HG03469 (cell line): ENCODE results near the gene FAM3D.
A peak's percentile ranks its signal among the peaks of the same experiment; 100 is the strongest.
"Not testable (repeated sequence)": the region's sequence is repeated elsewhere in the genome, so short reads cannot be mapped to it uniquely, and the experiment has no call there.

Source experiments
- ATAC-seq: cut with Tn5 transposase; IDR thresholded peaks from one replicate; pipeline ENCODE4 v1.9.1; 2021; ENCODE audit warnings: mild to moderate bottlenecking, moderate library complexity, moderate number of reproducible peaks; ENCODE audit not compliant: unreplicated experiment

FAM3D gene

DNA sequence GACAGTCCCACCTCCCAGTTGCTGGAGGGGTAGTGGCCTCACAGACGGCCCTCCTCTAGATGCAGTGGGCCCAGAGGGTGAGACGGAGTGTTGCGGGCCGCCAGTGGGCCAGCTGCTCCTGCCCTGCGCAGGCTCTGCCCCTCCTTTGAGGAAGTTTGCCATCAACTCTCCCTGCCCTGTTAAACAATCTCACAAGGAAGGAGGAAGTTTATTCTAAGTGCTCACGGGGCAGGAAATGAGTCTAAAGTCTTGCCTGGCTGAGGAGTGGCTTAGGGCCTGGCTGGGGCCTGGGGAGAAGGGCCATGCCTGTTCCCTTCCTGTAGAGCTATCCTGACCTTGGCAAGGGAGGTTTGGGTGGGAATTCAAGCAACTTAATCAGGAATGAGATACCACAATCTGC is at the start of gene FAM3D:
Gene FAM3D, minus strand, starts transcription at position 92 of the 400 bp plus-strand sequence. CDS start 11,211 bp downstream, outside the sequence.
- ATAC-seq = no peak

DNA sequence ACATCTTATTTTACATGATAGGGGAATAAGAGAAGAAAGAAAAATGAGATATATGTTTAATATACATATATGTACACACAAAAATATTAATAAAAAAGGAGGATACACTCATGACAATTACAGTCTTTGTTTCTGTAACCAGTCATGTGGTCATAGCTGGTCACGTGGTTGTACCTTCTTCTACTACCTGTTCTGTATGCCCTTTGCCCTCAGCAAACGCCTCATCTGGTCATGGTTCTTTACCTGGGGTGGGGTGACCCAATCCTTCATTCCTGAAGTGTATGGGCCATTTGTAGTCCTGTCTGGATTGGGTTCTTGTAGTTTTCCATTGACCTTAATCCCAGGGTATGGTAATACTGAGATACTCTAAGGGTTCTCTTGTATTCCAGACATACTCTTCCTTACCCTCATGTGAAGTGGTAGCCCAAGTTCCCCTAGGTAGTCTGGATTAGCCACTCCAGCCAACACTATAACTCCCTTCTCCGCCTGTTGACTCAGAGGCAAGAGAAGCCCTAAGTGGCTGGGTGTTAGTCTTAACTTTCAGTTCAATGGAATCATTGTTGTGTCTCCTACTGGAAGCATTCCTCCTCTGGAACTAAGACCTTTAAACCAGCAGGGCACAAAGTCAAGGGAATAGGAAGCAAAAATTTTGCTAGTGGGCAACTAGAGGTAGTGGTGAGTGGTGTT is 47.3 kb upstream of the FAM3D start:
- no peak for ATAC-seq

GRCh38 chr3:58711871-58712270 is 45.3 kb upstream of the FAM3D start:
- ATAC-seq = no peak

DNA sequence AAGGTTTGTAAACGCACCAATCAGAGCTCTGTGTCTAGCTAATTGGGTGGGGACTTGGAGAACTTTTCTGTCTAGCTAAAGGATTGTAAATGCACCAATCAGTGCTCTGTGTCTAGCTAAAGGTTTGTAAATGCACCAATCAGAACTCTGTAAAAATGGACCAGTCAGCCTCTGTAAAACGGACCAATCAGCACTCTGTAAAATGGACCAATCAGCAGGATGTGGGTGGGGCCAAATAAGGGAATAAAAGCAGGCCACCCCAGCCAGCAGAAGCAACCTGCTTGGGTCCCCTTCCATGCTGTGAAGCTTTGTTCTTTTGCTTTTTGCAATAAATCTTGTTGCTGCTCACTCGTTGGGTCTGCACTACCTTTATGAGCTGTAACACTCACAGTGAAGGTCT is 42.4 kb upstream of the FAM3D start:
- ATAC-seq = not testable (repeated sequence)

GRCh38 chr3:58708116-58708791 is 41.7 kb upstream of the FAM3D start:
- no peak for ATAC-seq

DNA sequence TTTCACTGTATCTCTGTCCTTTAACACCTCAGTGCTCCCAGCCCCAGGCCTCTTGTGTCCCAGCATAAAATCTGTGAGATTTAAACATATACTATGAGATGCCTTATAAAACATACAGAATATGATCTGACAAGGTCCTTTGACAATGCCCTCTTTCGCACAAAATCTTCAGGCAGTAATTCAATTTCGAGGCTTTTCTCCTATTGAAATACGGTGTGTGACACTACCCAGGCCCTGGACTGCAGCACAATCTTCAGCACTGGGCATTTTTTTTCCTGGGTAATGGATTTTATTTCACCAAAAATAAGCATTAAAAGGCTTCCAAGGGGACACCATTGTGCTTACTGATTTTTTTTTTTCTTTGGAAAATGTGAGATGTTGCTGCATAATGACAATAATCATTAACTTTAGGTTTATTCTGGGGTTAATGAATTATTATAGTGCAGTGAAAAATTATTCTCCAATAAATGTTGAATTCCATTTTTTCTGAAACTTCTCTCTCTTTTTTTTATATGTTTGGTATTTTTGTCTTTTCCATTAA is 40.9 kb upstream of the FAM3D start:
- ATAC-seq = no peak

GRCh38 chr3:58706395-58707167 is 40.0 kb upstream of the FAM3D start:
- ATAC-seq = no peak

- ATAC-seq = no peak
Observed at GRCh38 chr3:58704745-58705144, 38.2 kb upstream of the FAM3D start.

DNA sequence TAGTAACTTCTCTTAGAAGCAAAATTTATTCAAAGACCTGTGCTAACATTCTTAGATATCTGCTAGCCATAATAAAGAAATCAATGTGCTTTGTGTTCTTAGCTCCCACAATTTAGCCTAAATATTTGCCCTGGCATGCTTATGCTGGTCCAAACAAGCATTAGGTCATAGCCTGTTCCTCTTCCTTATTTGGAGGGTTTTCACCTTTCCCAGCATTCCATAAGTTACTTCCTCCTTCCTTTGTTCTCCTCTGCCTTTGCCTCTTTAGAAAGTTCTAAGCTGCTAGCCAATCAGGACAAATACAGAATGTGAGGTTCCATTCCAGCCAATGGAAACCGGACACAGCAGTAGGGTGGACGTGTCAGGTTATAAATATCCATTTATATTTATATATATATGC is 37.7 kb upstream of the FAM3D start:
- not testable (repeated sequence) for ATAC-seq

GRCh38 chr3:58698246-58698645 is 31.7 kb upstream of the FAM3D start:
- no peak for ATAC-seq

DNA sequence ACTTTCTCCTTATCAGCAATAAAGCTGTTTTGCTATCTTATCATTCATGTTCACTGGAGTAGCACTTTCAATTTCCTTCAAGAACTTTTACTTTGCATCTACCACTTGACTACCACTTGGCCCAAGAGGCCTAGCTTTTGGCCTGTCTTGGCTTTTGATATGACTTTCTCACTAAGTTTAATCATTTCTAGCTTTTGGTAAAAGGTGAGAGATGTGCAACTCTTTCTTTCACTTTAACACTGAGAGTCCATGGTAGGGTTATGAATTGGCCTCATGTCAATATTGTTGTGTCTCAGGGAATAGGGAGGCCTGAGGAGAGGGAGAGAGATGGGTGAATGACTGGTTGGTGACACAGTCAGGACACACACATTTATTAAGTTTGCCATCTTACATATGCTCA is 31.0 kb upstream of the FAM3D start:
- peak; percentile 60 for ATAC-seq

DNA sequence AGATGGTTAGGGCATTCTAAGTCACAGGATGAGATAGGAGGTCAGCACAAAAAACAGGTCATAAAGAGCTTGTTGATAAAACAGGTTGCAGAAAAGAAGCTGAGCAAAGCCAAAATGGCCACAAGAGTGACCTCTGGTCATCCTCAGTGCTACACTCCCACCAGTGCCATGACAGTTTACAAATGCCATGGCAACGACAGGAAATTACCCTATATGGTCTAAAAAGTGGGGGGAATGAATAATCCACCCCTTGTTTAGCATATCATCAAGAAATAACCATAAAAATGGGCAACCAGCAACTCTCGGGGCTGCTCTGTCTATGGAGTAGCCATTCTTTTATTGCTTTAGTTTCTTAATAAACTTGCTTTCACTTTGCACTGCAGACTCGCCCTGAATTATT is 30.2 kb upstream of the FAM3D start:
- ATAC-seq = not testable (repeated sequence)

DNA sequence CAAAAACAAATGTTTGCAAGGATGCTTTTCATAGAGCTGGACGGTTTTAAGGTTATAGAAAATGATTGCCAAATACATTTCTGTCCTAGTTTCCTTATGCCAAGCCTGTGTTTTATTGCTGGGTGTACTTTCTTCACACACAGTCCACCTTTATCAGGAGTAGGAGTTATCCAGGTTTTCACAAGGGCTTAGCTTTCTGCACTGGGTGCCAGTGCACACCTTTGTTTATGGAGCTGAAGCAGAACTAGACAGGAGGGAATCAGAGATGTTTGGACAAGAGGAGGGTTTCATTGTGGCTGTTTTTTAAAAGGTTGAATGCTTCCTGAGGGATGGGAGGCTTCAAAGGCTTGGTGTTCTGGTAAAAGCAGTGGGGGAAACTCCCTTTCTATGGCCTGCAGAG is 29.5 kb upstream of the FAM3D start:
- no peak for ATAC-seq

- not testable (repeated sequence) for ATAC-seq
Observed at GRCh38 chr3:58695284-58695683, 28.7 kb upstream of the FAM3D start.

- no peak for ATAC-seq
Observed at GRCh38 chr3:58693940-58694850, 27.6 kb upstream of the FAM3D start.

DNA sequence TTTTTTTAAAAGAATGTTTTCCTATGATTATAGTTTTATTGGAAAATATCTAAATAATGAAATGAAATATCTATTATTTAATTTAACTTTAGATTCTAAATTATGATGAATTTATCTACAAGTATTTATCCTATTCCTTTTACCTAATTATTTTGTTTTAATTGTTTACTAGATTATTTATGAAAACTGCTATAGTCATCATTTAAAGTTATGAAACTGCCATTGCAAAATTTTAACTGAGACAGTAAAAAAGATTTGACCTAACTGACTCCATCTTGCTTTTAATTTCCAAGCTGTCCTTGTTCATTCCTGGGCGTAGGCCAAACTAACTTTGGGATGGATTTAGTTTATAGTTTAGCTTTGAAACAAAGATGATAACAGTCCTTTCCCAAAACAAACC is 25.9 kb upstream of the FAM3D start:
- ATAC-seq = no peak

GRCh38 chr3:58691997-58692396 is 25.4 kb upstream of the FAM3D start:
- ATAC-seq = no peak

GRCh38 chr3:58690490-58690889 is 23.9 kb upstream of the FAM3D start:
- ATAC-seq = no peak

GRCh38 chr3:58688574-58688973 is 22.0 kb upstream of the FAM3D start:
- no peak for ATAC-seq

DNA sequence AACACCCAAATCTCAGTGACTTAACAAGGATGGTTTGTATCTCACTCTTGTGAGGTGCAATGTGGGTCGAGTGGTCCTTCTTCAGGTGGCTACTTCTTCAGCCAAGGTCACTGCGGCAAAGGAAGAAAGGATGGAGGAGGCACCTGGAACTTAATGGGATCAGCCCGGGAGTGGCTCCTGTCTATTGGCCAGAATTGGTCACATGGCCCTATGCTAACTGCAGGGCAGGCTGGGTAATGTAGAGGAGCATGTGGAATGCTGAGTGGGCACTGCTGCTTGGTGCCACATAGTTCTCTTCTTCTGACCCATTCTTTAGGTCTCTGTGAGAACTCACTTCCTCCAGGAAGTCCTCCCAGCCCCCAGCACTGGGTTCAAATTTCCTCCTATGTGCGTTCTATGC is 20.3 kb upstream of the FAM3D start:
- no peak for ATAC-seq
